Small intestine (tissue), 7 donors: ENCODE measurements around the gene CD58. TPM values are rescaled to one million over a fixed set of nuclear protein-coding genes. Genes with fewer than 3 reads are reported as not detected.

ENCODE experiments used
- DNase-seq, 2 donors: peaks; one replicate each; pipeline versions ENCODE4 v3.0.0 to v3.0.0-alpha.2; 2013
- FAIRE-seq: peaks from 2 replicates; lab custom pipeline; 2012; peaks lifted over from hg19 to GRCh38; lab: Jason Lieb, UNC
- H3K27ac ChIP-seq, 3 donors: one replicate each; pipeline ENCODE4 v1.5.1; 2013; ENCODE audit warnings: low read length in 2 of 3, mild to moderate bottlenecking in 2 of 3, control low read depth in 1 of 3, inconsistent platforms in 1 of 3, low read depth in 1 of 3, moderate library complexity in 1 of 3
- H3K27me3 ChIP-seq, 3 donors: one replicate each; pipeline ENCODE4 v1.6.1; 2013; ENCODE audit warnings: low read length in 3 of 3, inconsistent platforms in 1 of 3; ENCODE audit not compliant: control insufficient read depth in 3 of 3, insufficient read depth in 3 of 3
- H3K36me3 ChIP-seq, 3 donors: one replicate each; pipeline ENCODE4 v1.6.1; 2013; ENCODE audit warnings: low read length in 3 of 3, inconsistent platforms in 1 of 3, low read depth in 1 of 3, mild to moderate bottlenecking in 1 of 3, moderate library complexity in 1 of 3; ENCODE audit not compliant: control insufficient read depth in 3 of 3, insufficient read depth in 2 of 3
- H3K4me1 ChIP-seq, 3 donors: one replicate each; pipeline ENCODE4 v1.6.1; 2013; ENCODE audit warnings: low read length in 2 of 3, inconsistent platforms in 1 of 3, low read depth in 1 of 3, mild to moderate bottlenecking in 1 of 3, moderate library complexity in 1 of 3; ENCODE audit not compliant: control insufficient read depth in 3 of 3, insufficient read depth in 2 of 3
- H3K4me3 ChIP-seq, 3 donors: one replicate each; pipeline ENCODE4 v1.5.1; 2013; ENCODE audit warnings: low read length in 3 of 3, control low read depth in 1 of 3, inconsistent platforms in 1 of 3, low read depth in 1 of 3, mild to moderate bottlenecking in 1 of 3, moderate library complexity in 1 of 3
- H3K9me3 ChIP-seq, 2 donors: one replicate each; pipeline ENCODE4 v1.6.1; 2013; ENCODE audit warnings: low read depth in 1 of 2, low read length in 1 of 2; ENCODE audit not compliant: control insufficient read depth in 2 of 2, insufficient read depth in 1 of 2
- WGBS, 3 donors: extraction: QIAGEN DNeasy Blood & Tissue Kit; methylation state at CpG; one replicate each; pipeline ENCODE4 v1.1.7; 2013; 5-methylcytosine and 5-hydroxymethylcytosine counted together
- polyA plus RNA-seq, 4 donors: library from polyadenylated mRNA; stranded (reverse) in 3 of 4; unstranded in 1 of 4; fragments of 200-250 nt in 3 of 4; fragments of 120-200 nt in 1 of 4; gene quantifications; one replicate each; pipeline versions ENCODE4 v1.2.1 to v1.2.3, GENCODE V29; 2013
- donor health status: healthy with polysubstance abuse.
- donor health status: control.
- donor health status: control.
- donor health status: Bipolar disorder and iron deficiency.
- donor health status: healthy.

Gene CD58
- polyA plus RNA-seq, 4 donors = 28.4 to 40.8 (median 29.6) TPM

DNA sequence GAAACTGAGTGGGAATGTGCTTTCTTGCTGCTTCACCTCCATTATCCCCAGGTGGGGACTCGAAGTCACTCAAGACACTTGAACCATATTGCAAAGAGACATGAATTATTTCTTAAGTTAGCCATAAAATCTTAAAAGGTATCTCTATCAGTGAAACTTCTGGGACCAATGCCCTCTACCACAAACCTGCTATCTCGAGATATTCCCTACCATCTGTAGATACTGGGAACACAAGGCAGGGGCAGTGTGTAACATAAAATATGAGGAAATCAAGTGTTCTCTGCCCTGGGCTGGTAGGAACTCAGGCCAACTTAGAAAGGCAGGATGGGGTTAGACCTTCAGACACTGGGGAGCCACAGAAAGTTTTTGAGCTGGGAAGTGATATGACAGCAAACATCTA is 1.3 kb upstream of the CD58 start:
- no peak overlapping the region for H3K4me3 ChIP-seq
- H3K4me1 ChIP-seq = peaks cover 0 to 20% (median 3%) of the 10 kb centered on the region in 3 donors
- DNase-seq (no peak), FAIRE-seq (no peak)
- peaks cover 0 to 15% (median under 1%) of the 10 kb centered on the region in 3 donors for H3K36me3 ChIP-seq
- H3K27ac ChIP-seq = no peak overlapping the region
- WGBS, 3 donors = 49 to 82% (median 52%) methylated on average over 2 of the region's 2 CpGs
- H3K9me3 ChIP-seq = no peaks in the 10 kb centered on the region
- no peaks in the 10 kb centered on the region for H3K27me3 ChIP-seq

- Histone ChIP-seq H3K27ac (peak overlapping the region; percentile 67 to 98 (median 98)), H3K4me3 (peak overlapping the region; percentile 75 to 92 (median 84)), H3K9me3 (no peaks in the 10 kb centered on the region), H3K27me3 (no peaks in the 10 kb centered on the region), H3K36me3 (peaks cover 0 to 13% (median 0%) of the 10 kb centered on the region in 3 donors), H3K4me1 (peaks cover 0 to 20% (median 3%) of the 10 kb centered on the region in 3 donors)
- DNase-seq = no peak
- FAIRE-seq = no peak
- WGBS, 3 donors = 8 to 9% (median 9%) methylated on average over 24 of the region's 24 CpGs
These were observed 541 bp upstream of the CD58 start for GRCh38 chr1:116571215-116571919.

DNA sequence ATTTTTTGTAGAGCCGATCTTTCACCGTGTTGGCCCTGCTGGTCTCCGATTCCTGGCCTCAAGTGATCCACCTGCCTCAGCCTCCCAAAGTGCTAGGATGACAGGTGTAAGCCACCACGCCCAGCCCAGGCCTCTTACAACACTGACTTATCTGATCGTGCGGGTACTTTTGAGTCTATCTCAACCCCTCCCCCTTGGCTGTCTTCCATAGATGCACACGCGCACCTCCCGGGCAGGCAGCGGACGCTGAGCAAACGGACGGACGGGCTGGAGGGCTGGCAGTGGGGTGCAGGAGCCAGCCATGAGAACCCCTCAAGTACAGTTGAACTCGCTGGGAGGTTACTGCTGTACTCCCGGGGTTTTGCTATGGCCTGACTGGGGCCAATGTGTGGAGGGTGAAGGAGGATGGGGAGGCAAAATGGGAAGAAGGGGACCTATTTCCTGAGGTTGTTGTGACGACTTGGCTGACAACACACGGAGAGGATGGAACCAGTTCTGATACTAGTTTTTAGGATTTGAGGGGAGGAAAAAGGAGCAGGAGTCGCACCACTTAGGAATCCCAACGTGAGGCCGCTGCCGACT is 959 bp downstream of the CD58 start:
- peaks cover 0 to under 1% of the 10 kb centered on the region in 2 donors for H3K9me3 ChIP-seq
- DNase-seq = peak; percentile 82 to 91
- peaks cover 1 to 20% (median 3%) of the 10 kb centered on the region in 3 donors for H3K4me1 ChIP-seq

GRCh38 chr1:116569381-116569670 is 1.5 kb downstream of the CD58 start:
- Histone ChIP-seq H3K4me3 (peak overlapping the region in 2 of 3 donors; percentile 75 to 92), H3K27me3 (no peaks in the 10 kb centered on the region), H3K9me3 (peaks cover 0 to 3% of the 10 kb centered on the region in 2 donors), H3K36me3 (peaks cover 0 to 5% (median 0%) of the 10 kb centered on the region in 3 donors), H3K4me1 (peaks cover 2 to 20% (median 3%) of the 10 kb centered on the region in 3 donors), H3K27ac (no peak overlapping the region)
- FAIRE-seq = no peak
- no peak for DNase-seq

More for the DNA sequence above, 959 bp downstream of the CD58 start:
- WGBS, 3 donors = 3 to 24% (median 9%) methylated on average over 22 of the region's 22 CpGs
- Histone ChIP-seq H3K27me3 (no peaks in the 10 kb centered on the region), H3K27ac (peak overlapping the region; percentile 98 to 99 (median 98)), H3K4me3 (peak overlapping the region; percentile 12 to 92 (median 75)), H3K36me3 (peaks cover 0 to 2% (median 0%) of the 10 kb centered on the region in 3 donors)
- FAIRE-seq = no peak

DNA sequence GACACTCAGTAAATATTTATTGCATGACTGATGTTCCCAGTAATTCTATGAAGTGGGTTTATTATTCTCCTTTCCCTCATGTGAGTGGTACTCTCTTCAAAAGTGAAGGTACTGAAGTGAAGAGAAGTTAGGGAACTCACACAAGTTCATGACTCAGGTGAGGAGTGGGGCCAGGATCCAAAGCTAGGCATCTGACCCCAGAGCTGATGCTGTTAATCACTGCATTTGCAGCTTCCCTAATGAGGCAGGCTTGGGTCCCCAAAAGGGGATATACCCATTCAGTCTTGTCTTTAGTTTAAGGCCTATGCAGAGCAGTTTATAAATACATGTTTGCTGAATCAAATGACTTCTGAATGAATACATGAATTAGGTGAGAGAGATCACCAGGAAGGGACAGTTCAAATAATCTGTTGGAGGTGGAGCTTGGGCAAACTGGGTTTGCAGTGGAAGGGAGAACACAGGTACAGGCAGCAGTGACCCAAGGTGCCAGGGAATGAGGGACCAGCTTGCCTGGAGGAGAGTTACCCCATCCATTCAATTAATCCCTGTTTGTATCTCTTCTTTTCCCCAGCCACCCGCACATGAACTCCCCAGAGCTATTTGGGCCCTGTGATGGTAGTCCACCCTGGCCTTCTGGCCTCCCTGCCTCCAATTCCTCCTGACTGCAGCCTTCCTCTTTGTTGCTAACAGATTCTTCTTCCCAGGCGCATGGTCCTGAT is 2.0 kb downstream of the CD58 start:
- Histone ChIP-seq H3K27ac (no peak overlapping the region), H3K4me1 (peaks cover 2 to 17% (median 3%) of the 10 kb centered on the region in 3 donors), H3K9me3 (peaks cover 0 to 3% of the 10 kb centered on the region in 2 donors), H3K4me3 (peak overlapping the region in 1 of 3 donors; percentile 75), H3K36me3 (peaks cover 0 to 4% (median 0%) of the 10 kb centered on the region in 3 donors), H3K27me3 (no peaks in the 10 kb centered on the region)
- FAIRE-seq (no peak), DNase-seq (no peak)
- WGBS, 3 donors = 89 to 100% (median 92%) methylated on average over 2 of the region's 2 CpGs

GRCh38 chr1:116567790-116568661 is 2.8 kb downstream of the CD58 start:
- Histone ChIP-seq H3K36me3 (peaks cover 0 to 7% (median 1%) of the 10 kb centered on the region in 3 donors), H3K4me1 (peaks cover 2 to 17% (median 3%) of the 10 kb centered on the region in 3 donors), H3K9me3 (peaks cover 0 to 10% of the 10 kb centered on the region in 2 donors), H3K27ac (no peak overlapping the region), H3K27me3 (no peaks in the 10 kb centered on the region), H3K4me3 (no peak overlapping the region)
- no peak for FAIRE-seq
- WGBS, 3 donors = 64 to 68% (median 65%) methylated on average over 4 of the region's 4 CpGs
- DNase-seq = no peak

DNA sequence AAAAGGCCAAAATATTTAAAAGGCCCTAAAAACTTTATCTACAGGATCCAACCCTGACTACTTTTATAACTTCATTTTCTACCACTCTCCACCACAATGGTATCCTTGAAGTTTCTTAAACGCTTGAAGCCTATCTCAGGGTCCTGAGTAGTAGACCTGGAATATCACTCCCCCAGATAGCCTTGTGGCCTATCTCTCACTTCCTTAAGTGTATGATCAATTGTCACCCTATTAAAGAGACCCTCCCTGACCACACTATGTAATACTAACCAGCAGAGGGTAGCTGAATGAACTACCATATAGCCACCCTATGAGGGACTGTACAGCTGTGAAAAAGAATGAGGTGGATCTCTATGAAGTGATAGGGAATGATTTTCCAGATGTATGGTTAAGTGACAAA is 5.6 kb downstream of the CD58 start:
- Histone ChIP-seq H3K36me3 (peaks cover 0 to 8% (median 2%) of the 10 kb centered on the region in 3 donors), H3K27ac (no peak overlapping the region), H3K4me1 (peaks cover 3 to 8% (median 6%) of the 10 kb centered on the region in 3 donors), H3K4me3 (no peak overlapping the region), H3K9me3 (peaks cover 0 to 11% of the 10 kb centered on the region in 2 donors), H3K27me3 (no peaks in the 10 kb centered on the region)
- WGBS, 3 donors = 90 to 93% (median 92%) methylated on average over 1 of the region's 1 CpG
- DNase-seq (no peak), FAIRE-seq (no peak)
